Spleen (tissue), 11 donors: ENCODE results near the gene PEAR1. TPM values are rescaled to one million over a fixed set of nuclear protein-coding genes. Genes with fewer than 3 reads are reported as not detected.

Source experiments
- DNase-seq: peaks from one replicate; pipeline ENCODE4 v3.0.0-alpha.2; 2020
- H3K27ac ChIP-seq, 8 donors: fragments of 200-600 bp; sonication (generic) in 7 of 8; 1 replicate in 4 of 8; 2 replicates in 4 of 8; pipeline versions ENCODE4 v1.5.0 to v1.8.0; 2016 to 2021; ENCODE audit warnings: inconsistent platforms in 4 of 8, mild to moderate bottlenecking in 4 of 8, moderate library complexity in 1 of 8
- H3K27me3 ChIP-seq, 7 donors: fragments of 200-600 bp; sonication (generic) in 6 of 7; replicated peaks in 1 of 7; 1 replicate in 4 of 7; 2 replicates in 3 of 7; pipeline versions ENCODE4 v1.5.0 to v1.8.0; 2016 to 2021; ENCODE audit warnings: inconsistent platforms in 3 of 7, mild to moderate bottlenecking in 1 of 7
- H3K36me3 ChIP-seq, 6 donors: fragments of 200-600 bp; sonication (generic) in 5 of 6; 1 replicate in 4 of 6; 2 replicates in 2 of 6; pipeline versions ENCODE4 v1.5.0 to v1.8.0; 2016 to 2021; ENCODE audit warnings: inconsistent platforms in 2 of 6
- H3K4me1 ChIP-seq, 6 donors: fragments of 200-600 bp; sonication (generic) in 5 of 6; 1 replicate in 3 of 6; 2 replicates in 3 of 6; pipeline versions ENCODE4 v1.5.0 to v1.8.0; 2016 to 2021; ENCODE audit warnings: inconsistent platforms in 3 of 6
- H3K4me3 ChIP-seq, 8 donors: fragments of 200-600 bp; sonication (generic) in 7 of 8; 1 replicate in 4 of 8; 2 replicates in 4 of 8; pipeline versions ENCODE4 v1.5.0 to v1.8.0; 2016 to 2021; ENCODE audit warnings: inconsistent platforms in 4 of 8, mild to moderate bottlenecking in 4 of 8, moderate library complexity in 2 of 8
- H3K9me3 ChIP-seq, 8 donors: fragments of 200-600 bp; sonication (generic) in 7 of 8; 1 replicate in 4 of 8; 2 replicates in 4 of 8; pipeline versions ENCODE4 v1.5.0 to v1.8.0; 2016 to 2021; ENCODE audit warnings: inconsistent platforms in 4 of 8
- CTCF ChIP-seq, 11 experiments: fragments of 200-600 bp in 7 of 11; fragments of 450-650 bp in 4 of 11; sonication (generic) in 4 of 11; IDR thresholded peaks in 8 of 11; conservative IDR thresholded peaks in 3 of 11; 1 replicate in 7 of 11; 2 replicates in 4 of 11; pipeline versions ENCODE4 v1.4.0 to v1.8.0; 2016 to 2021; ENCODE audit warnings: antibody characterized with exemption in 11 of 11, inconsistent platforms in 4 of 11, mild to moderate bottlenecking in 1 of 11
- POLR2A ChIP-seq, 3 donors: fragments of 450-650 bp; IDR thresholded peaks; one replicate each; pipeline ENCODE4 v1.5.1; 2017; ENCODE audit warnings: antibody characterized with exemption in 3 of 3, mild to moderate bottlenecking in 1 of 3
- POLR2AphosphoS5 ChIP-seq, 3 donors: sonication (generic); formaldehyde crosslinking; IDR thresholded peaks; one replicate each; pipeline ENCODE4 v1.5.1; 2017; ENCODE audit warnings: antibody characterized with exemption in 3 of 3
- WGBS, 5 donors: extraction: QIAGEN DNeasy Blood & Tissue Kit in 3 of 5; methylation state at CpG; one replicate each; pipeline versions ENCODE4 v1.1.5 to v1.1.7; 2013 to 2018; 5-methylcytosine and 5-hydroxymethylcytosine counted together
- intact Hi-C: fragments of 100-400 bp; cut with DNase I; formaldehyde crosslinking; loops from one replicate; pipeline ENCODE4 v1.15.0; 2023; ENCODE audit warnings: low total_unique reads
- polyA plus RNA-seq, 3 donors: library from polyadenylated mRNA; stranded (reverse); fragments of 200-250 nt; gene quantifications; one replicate each; pipeline ENCODE4 v1.2.1, GENCODE V29; 2013
- total RNA-seq, 7 donors: library from RNA; depleted of rRNA in 3 of 7; stranded (reverse); fragments of >200 nt in 3 of 7; fragmentation: NEBNext Ultra II Directional in 4 of 7; extraction: Animal tissue kit (Norgen Biotek cat#: 25700) in 4 of 7; gene quantifications; one replicate each; pipeline versions ENCODE4 v1.1.0 to v1.2.1, GENCODE V29; 2016 to 2021
- donor health status: healthy with polysubstance abuse.
- donor health status: DM: no; HTN: no; CAD: no; lungs with moderate emphysema.
- donor health status: DM: no; HTN: no; CAD: no.
- donor health status: Bipolar disorder and iron deficiency.
- donor health status: healthy.
- donor health status: DM: no; HTN: no; CAD: no.
- donor health status: DM: yes; HTN: yes; CAD: no.

PEAR1 gene
- total and polyA plus RNA-seq, 10 donors: 1.4 to 28.3 (median 20.2) TPM

- intact Hi-C loops: no loop called here
- WGBS, 5 donors: 65 to 87% (median 84%) methylated on average over 9 to 10 of the region's 10 CpGs
- H3K36me3 ChIP-seq: peaks cover 0 to 75% (median 37%) of the 10 kb centered on the region in 6 donors
- TF ChIP-seq POLR2A (IDR thresholded peaks at IDR 0.05): no peak
- TF ChIP-seq POLR2AphosphoS5 (IDR thresholded peaks at IDR 0.05): no peak
- no peak for TF ChIP-seq CTCF (IDR thresholded peaks at IDR 0.05 in 8 of 11, conservative IDR thresholded peaks at IDR 0.05 in 3 of 11)
- peaks cover 0 to 5% (median 0%) of the 10 kb centered on the region in 7 donors for H3K27me3 ChIP-seq
- DNase-seq: no peak
- H3K9me3 ChIP-seq: no peaks in the 10 kb centered on the region
- no peak overlapping the region for H3K4me3 ChIP-seq
- no peak overlapping the region for H3K27ac ChIP-seq
- peaks cover 0 to 3% (median under 1%) of the 10 kb centered on the region in 6 donors for H3K4me1 ChIP-seq
Observed at GRCh38 chr1:156936721-156937220, 43.3 kb downstream of the PEAR1 start.

- Histone ChIP-seq H3K36me3 (peaks cover 0 to 86% (median 48%) of the 10 kb centered on the region in 6 donors), H3K27me3 (peaks cover 0 to 5% (median 0%) of the 10 kb centered on the region in 7 donors), H3K4me1 (no peaks in the 10 kb centered on the region), H3K27ac (no peak overlapping the region), H3K4me3 (no peak overlapping the region), H3K9me3 (no peaks in the 10 kb centered on the region)
- intact Hi-C loops: no loop called here
- WGBS, 5 donors: 51 to 70% (median 59%) methylated on average over 8 of the region's 8 CpGs
- TF ChIP-seq POLR2A (IDR thresholded peaks at IDR 0.05) (no peak), POLR2AphosphoS5 (IDR thresholded peaks at IDR 0.05) (no peak), CTCF (IDR thresholded peaks at IDR 0.05 in 8 of 11, conservative IDR thresholded peaks at IDR 0.05 in 3 of 11) (no peak)
- no peak for DNase-seq
Observed at GRCh38 chr1:156937883-156938282, 44.4 kb downstream of the PEAR1 start.

GRCh38 chr1:156938813-156939212, 45.3 kb downstream of the PEAR1 start:
- intact Hi-C loops: no loop called here
- no peak for DNase-seq
- Histone ChIP-seq H3K36me3 (peaks cover 0 to 95% (median 54%) of the 10 kb centered on the region in 6 donors), H3K27me3 (no peaks in the 10 kb centered on the region), H3K9me3 (no peaks in the 10 kb centered on the region), H3K4me3 (no peak overlapping the region), H3K4me1 (no peaks in the 10 kb centered on the region), H3K27ac (no peak overlapping the region)
- whole genome bisulfite sequencing, 5 donors: 76 to 84% (median 79%) methylated on average over 7 of the region's 7 CpGs
- TF ChIP-seq POLR2A (IDR thresholded peaks at IDR 0.05) (no peak), CTCF (IDR thresholded peaks at IDR 0.05 in 8 of 11, conservative IDR thresholded peaks at IDR 0.05 in 3 of 11) (no peak), POLR2AphosphoS5 (IDR thresholded peaks at IDR 0.05) (no peak)

- Histone ChIP-seq H3K4me3 (no peak overlapping the region), H3K4me1 (no peaks in the 10 kb centered on the region), H3K36me3 (peaks cover 0 to 100% (median 64%) of the 10 kb centered on the region in 6 donors), H3K27me3 (no peaks in the 10 kb centered on the region), H3K9me3 (no peaks in the 10 kb centered on the region), H3K27ac (no peak overlapping the region)
- 87 to 93% (median 90%) methylated on average over 7 to 13 of the region's 13 CpGs for WGBS, 5 donors
- intact Hi-C loops: no loop called here
- TF ChIP-seq POLR2A (IDR thresholded peaks at IDR 0.05) (no peak), CTCF (IDR thresholded peaks at IDR 0.05 in 8 of 11, conservative IDR thresholded peaks at IDR 0.05 in 3 of 11) (no peak), POLR2AphosphoS5 (IDR thresholded peaks at IDR 0.05) (no peak)
- DNase-seq: no peak
Observed at GRCh38 chr1:156939786-156940334, 46.3 kb downstream of the PEAR1 start.
